Measurements from ENCODE around the gene ARL13B.
A peak's percentile ranks its signal among the peaks of the same experiment; 100 is the strongest.

ARL13B gene

DNA sequence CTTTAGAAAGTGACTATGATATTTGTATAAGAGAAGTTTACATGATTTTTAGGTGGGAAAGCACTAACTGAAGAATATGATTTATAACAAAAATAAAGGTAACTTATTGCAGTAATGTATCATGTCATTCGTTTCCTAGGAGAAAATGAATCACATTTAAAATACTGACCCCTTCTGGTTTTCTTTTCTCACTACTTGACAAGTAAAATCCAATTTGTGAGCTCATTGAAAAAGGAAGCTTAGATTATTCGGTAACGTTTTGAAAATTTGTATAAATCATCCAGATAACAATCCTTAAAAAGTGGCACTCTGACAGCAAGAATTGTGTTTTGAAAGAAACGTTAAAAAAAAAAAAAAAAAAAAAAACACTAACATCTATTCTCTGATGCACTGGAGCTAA lies 121.9 kb downstream of the ARL13B start:
- TF ChIP-seq JUND (IDR thresholded peaks at IDR 0.05; ENCODE audit: low read depth): no peak
- peak in 1 of 2 experiments; percentile 7 for DNase-seq (ENCODE audit: low read depth in 1 of 2, low spot score in 1 of 2)
- in situ Hi-C loops (cut with HindIII; ENCODE audit: low pct_unique_long_range_greater_than_20kb, low sequenced_read_pairs): no loop called here
